ENCODE results near the gene HPGD. TPM values are rescaled to one million over a fixed set of nuclear protein-coding genes. Genes with fewer than 3 reads are reported as not detected.

Gene HPGD
- total RNA-seq, 3 donors from 2014 or later, result 9.8 to 137 (median 10.5) TPM

GRCh38 chr4:174549721-174550120 lies 27.4 kb upstream of the HPGD start:
- Histone ChIP-seq H3K36me3 (no peaks in the 10 kb centered on the region), H3K9me3 (peaks cover 0 to 7% of the 10 kb centered on the region in 2 donors), H3K27me3 (no peaks in the 10 kb centered on the region), H3K4me3 (no peak overlapping the region), H3K27ac (no peak overlapping the region), H3K4me1 (no peaks in the 10 kb centered on the region)
- no peak for DNase-seq (ENCODE audit: low spot score in 2 of 2)
- intact Hi-C loops (cut with DNase I; ENCODE audit: low total_unique reads), result no loop called here
- no peak for TF ChIP-seq POLR2A (IDR thresholded peaks at IDR 0.05)
- no peak for TF ChIP-seq CTCF (IDR thresholded peaks at IDR 0.05)
- TF ChIP-seq POLR2AphosphoS5 (IDR thresholded peaks at IDR 0.05), result no peak

GRCh38 chr4:174545268-174545667 lies 23.0 kb upstream of the HPGD start:
- Histone ChIP-seq H3K27ac (no peak overlapping the region), H3K27me3 (no peaks in the 10 kb centered on the region), H3K9me3 (no peaks in the 10 kb centered on the region), H3K36me3 (no peaks in the 10 kb centered on the region), H3K4me3 (no peak overlapping the region), H3K4me1 (no peaks in the 10 kb centered on the region)
- TF ChIP-seq CTCF (IDR thresholded peaks at IDR 0.05), result no peak
- TF ChIP-seq POLR2A (IDR thresholded peaks at IDR 0.05), result no peak
- TF ChIP-seq POLR2AphosphoS5 (IDR thresholded peaks at IDR 0.05), result no peak
- intact Hi-C loops (cut with DNase I; ENCODE audit: low total_unique reads), result no loop called here
- DNase-seq (ENCODE audit: low spot score in 2 of 2), result no peak

GRCh38 chr4:174544496-174544895 lies 22.2 kb upstream of the HPGD start:
- no peak for DNase-seq (ENCODE audit: low spot score in 2 of 2)
- no peaks in the 10 kb centered on the region for H3K4me1 ChIP-seq
- no peak overlapping the region for H3K27ac ChIP-seq
- H3K36me3 ChIP-seq, result no peaks in the 10 kb centered on the region
- H3K4me3 ChIP-seq, result no peak overlapping the region
- intact Hi-C loops (cut with DNase I; ENCODE audit: low total_unique reads), result no loop called here
- H3K27me3 ChIP-seq, result no peaks in the 10 kb centered on the region
- no peak for TF ChIP-seq POLR2AphosphoS5 (IDR thresholded peaks at IDR 0.05)
- no peak for TF ChIP-seq CTCF (IDR thresholded peaks at IDR 0.05)
- TF ChIP-seq POLR2A (IDR thresholded peaks at IDR 0.05), result no peak
- no peaks in the 10 kb centered on the region for H3K9me3 ChIP-seq

DNA sequence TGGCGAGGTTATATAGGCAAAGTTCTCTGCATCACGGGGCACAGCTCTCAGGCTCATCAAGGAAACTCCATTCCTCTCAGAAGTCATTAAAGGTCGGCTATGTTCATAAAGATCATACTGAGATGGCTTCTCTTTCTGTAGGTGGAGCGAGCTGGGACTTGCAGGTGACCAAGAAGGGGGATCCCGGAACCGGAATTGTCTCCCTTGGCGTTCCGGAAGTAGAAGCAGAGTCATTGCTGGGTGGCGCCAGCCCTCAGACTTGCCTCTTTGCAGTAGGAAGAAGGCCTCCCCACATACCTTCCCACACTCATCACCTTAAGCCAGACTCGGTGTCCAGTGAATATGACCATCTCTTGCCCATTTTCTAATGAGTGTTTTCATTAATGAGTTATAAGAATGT lies 17.9 kb upstream of the HPGD start:
- TF ChIP-seq POLR2AphosphoS5 (IDR thresholded peaks at IDR 0.05) (no peak), CTCF (IDR thresholded peaks at IDR 0.05) (no peak), POLR2A (IDR thresholded peaks at IDR 0.05) (no peak)
- no peak for DNase-seq (ENCODE audit: low spot score in 2 of 2)
- intact Hi-C loops (cut with DNase I; ENCODE audit: low total_unique reads), result no loop called here
- H3K27ac ChIP-seq, result no peak overlapping the region
- H3K4me1 ChIP-seq, result no peaks in the 10 kb centered on the region
- no peaks in the 10 kb centered on the region for H3K36me3 ChIP-seq
- no peaks in the 10 kb centered on the region for H3K9me3 ChIP-seq
- no peak overlapping the region for H3K4me3 ChIP-seq
- no peaks in the 10 kb centered on the region for H3K27me3 ChIP-seq

GRCh38 chr4:174539571-174539970 lies 17.3 kb upstream of the HPGD start:
- intact Hi-C loops (cut with DNase I; ENCODE audit: low total_unique reads), result no loop called here
- no peak for TF ChIP-seq POLR2AphosphoS5 (IDR thresholded peaks at IDR 0.05)
- Histone ChIP-seq H3K9me3 (no peaks in the 10 kb centered on the region), H3K36me3 (no peaks in the 10 kb centered on the region), H3K27ac (no peak overlapping the region), H3K27me3 (no peaks in the 10 kb centered on the region), H3K4me1 (no peaks in the 10 kb centered on the region), H3K4me3 (no peak overlapping the region)
- no peak for DNase-seq (ENCODE audit: low spot score in 2 of 2)

- Histone ChIP-seq H3K9me3 (no peaks in the 10 kb centered on the region), H3K4me1 (no peaks in the 10 kb centered on the region), H3K36me3 (no peaks in the 10 kb centered on the region), H3K4me3 (no peak overlapping the region), H3K27ac (no peak overlapping the region), H3K27me3 (no peaks in the 10 kb centered on the region)
- intact Hi-C loops (cut with DNase I; ENCODE audit: low total_unique reads), result no loop called here
- no peak for DNase-seq (ENCODE audit: low spot score in 2 of 2)
- no peak for TF ChIP-seq CTCF (IDR thresholded peaks at IDR 0.05)
- no peak for TF ChIP-seq POLR2AphosphoS5 (IDR thresholded peaks at IDR 0.05)
- no peak for TF ChIP-seq POLR2A (IDR thresholded peaks at IDR 0.05)
Observed at GRCh38 chr4:174538876-174539250, 16.6 kb upstream of the HPGD start.
